Osteoblast (primary cell): ENCODE data around the gene PRKAG2. TPM values are rescaled to one million over a fixed set of nuclear protein-coding genes. Genes with fewer than 3 reads are reported as not detected.

ENCODE experiments used
- DNase-seq: peaks from one replicate; pipeline ENCODE4 v3.0.0; 2011; ENCODE audit warnings: low spot score, mixed read lengths; ENCODE audit not compliant: insufficient read length; ENCODE audit errors: missing footprints
- H2AFZ ChIP-seq: 2 replicates; pipeline ENCODE4 v1.6.0; 2011; ENCODE audit warnings: mild to moderate bottlenecking, low read length
- H3K27ac ChIP-seq: 2 replicates; pipeline ENCODE4 v1.5.1; 2011; ENCODE audit warnings: mild to moderate bottlenecking, low read depth, low read length, moderate library complexity
- H3K27me3 ChIP-seq: 2 replicates; pipeline ENCODE4 v1.6.0; 2012; ENCODE audit warnings: mild to moderate bottlenecking, control low read depth, inconsistent platforms, low read length, moderate library complexity; ENCODE audit not compliant: insufficient read depth
- H3K36me3 ChIP-seq: 2 replicates; pipeline ENCODE4 v1.5.1; 2011; ENCODE audit warnings: mild to moderate bottlenecking, low read length, control low read depth, moderate library complexity; ENCODE audit not compliant: insufficient read depth
- H3K4me1 ChIP-seq: 2 replicates; pipeline ENCODE4 v1.5.1; 2011; ENCODE audit warnings: mild to moderate bottlenecking, low read length, control low read depth, moderate library complexity; ENCODE audit not compliant: insufficient read depth
- H3K4me2 ChIP-seq: 2 replicates; pipeline ENCODE4 v1.6.0; 2011; ENCODE audit warnings: mild to moderate bottlenecking, low read length; ENCODE audit not compliant: insufficient read depth
- H3K4me3 ChIP-seq: fragments of 200-600 bp; sonication (generic); 3 replicates; pipeline ENCODE4 v1.5.1; 2012; ENCODE audit warnings: mild to moderate bottlenecking, low read length, inconsistent platforms; ENCODE audit not compliant: insufficient read depth
- H3K79me2 ChIP-seq: 2 replicates; pipeline ENCODE4 v1.6.0; 2012; ENCODE audit warnings: mild to moderate bottlenecking, low read length, control low read depth, inconsistent platforms; ENCODE audit not compliant: insufficient read depth
- H3K9me3 ChIP-seq: 2 replicates; pipeline ENCODE4 v1.5.1; 2011; ENCODE audit warnings: low read depth, low read length, control low read depth
- H4K20me1 ChIP-seq: 2 replicates; pipeline ENCODE4 v1.6.0; 2012; ENCODE audit warnings: mild to moderate bottlenecking, low read length, control low read depth; ENCODE audit not compliant: insufficient read depth
- CTCF ChIP-seq: IDR thresholded peaks from 2 replicates; pipeline ENCODE4 v1.5.1; 2011; ENCODE audit warnings: mild to moderate bottlenecking, low read depth, low read length, moderate library complexity; ENCODE audit errors: extremely low read depth
- total RNA-seq: library from RNA; depleted of rRNA; stranded (reverse); fragments of >200 nt; gene quantifications from 2 replicates; pipeline ENCODE4 v1.2.3, GENCODE V29; 2012

PRKAG2 gene
- total RNA-seq, 1 donor = 20.6 TPM

GRCh38 chr7:151803841-151804240, 73.1 kb downstream of the PRKAG2 start:
- Histone ChIP-seq H4K20me1 (no peaks in the 10 kb centered on the region), H3K4me2 (no peak overlapping the region), H3K4me1 (peaks cover 2% of the 10 kb centered on the region), H3K36me3 (no peaks in the 10 kb centered on the region), H3K4me3 (no peak overlapping the region), H3K27ac (no peak overlapping the region), H2AFZ (no peak overlapping the region), H3K79me2 (no peaks in the 10 kb centered on the region), H3K9me3 (no peaks in the 10 kb centered on the region), H3K27me3 (peaks cover 39% of the 10 kb centered on the region)
- no peak for DNase-seq
- TF ChIP-seq CTCF = no peak

GRCh38 chr7:151802469-151802846, 74.5 kb downstream of the PRKAG2 start:
- Histone ChIP-seq H2AFZ (no peak overlapping the region), H3K4me1 (no peaks in the 10 kb centered on the region), H3K4me2 (no peak overlapping the region), H4K20me1 (no peaks in the 10 kb centered on the region), H3K27ac (no peak overlapping the region), H3K9me3 (no peaks in the 10 kb centered on the region), H3K4me3 (no peak overlapping the region), H3K79me2 (no peaks in the 10 kb centered on the region), H3K36me3 (no peaks in the 10 kb centered on the region), H3K27me3 (peaks cover 32% of the 10 kb centered on the region)
- no peak for TF ChIP-seq CTCF
- no peak for DNase-seq

- no peaks in the 10 kb centered on the region for H3K36me3 ChIP-seq
- H3K4me3 ChIP-seq = no peak overlapping the region
- H2AFZ ChIP-seq = no peak overlapping the region
- no peaks in the 10 kb centered on the region for H3K4me1 ChIP-seq
- no peak overlapping the region for H3K4me2 ChIP-seq
- DNase-seq = no peak
- H3K9me3 ChIP-seq = no peaks in the 10 kb centered on the region
- TF ChIP-seq CTCF = no peak
- H3K27ac ChIP-seq = no peak overlapping the region
- H3K27me3 ChIP-seq = peaks cover 27% of the 10 kb centered on the region
- H4K20me1 ChIP-seq = no peaks in the 10 kb centered on the region
- H3K79me2 ChIP-seq = no peaks in the 10 kb centered on the region
These were observed 75.0 kb downstream of the PRKAG2 start for GRCh38 chr7:151801782-151802468.

GRCh38 chr7:151801291-151801690, 75.6 kb downstream of the PRKAG2 start:
- no peak overlapping the region for H3K4me3 ChIP-seq
- no peaks in the 10 kb centered on the region for H4K20me1 ChIP-seq
- TF ChIP-seq CTCF = no peak
- peaks cover 22% of the 10 kb centered on the region for H3K27me3 ChIP-seq
- DNase-seq = no peak
- no peaks in the 10 kb centered on the region for H3K36me3 ChIP-seq
- H3K27ac ChIP-seq = no peak overlapping the region
- H2AFZ ChIP-seq = no peak overlapping the region
- no peaks in the 10 kb centered on the region for H3K9me3 ChIP-seq
- H3K4me2 ChIP-seq = no peak overlapping the region
- H3K79me2 ChIP-seq = no peaks in the 10 kb centered on the region
- peaks cover 3% of the 10 kb centered on the region for H3K4me1 ChIP-seq
